GM12872 (cell line): ENCODE measurements around the gene TNIP3.

ENCODE experiments used
- CTCF ChIP-seq: IDR thresholded peaks from 3 replicates; pipeline ENCODE4 v1.5.1; 2011; ENCODE audit warnings: low read depth, mild to moderate bottlenecking, low read length, moderate library complexity; ENCODE audit not compliant: insufficient read depth

Gene TNIP3

GRCh38 chr4:121164291-121164690 lies at the start of gene TNIP3:
TNIP3 (minus strand) TSS chr4:121164321; CDS start chr4:121164125, 196 bp downstream.
- no peak for TF ChIP-seq CTCF

GRCh38 chr4:121212806-121213205 lies 48.7 kb upstream of the TNIP3 start:
- TF ChIP-seq CTCF: no peak

- TF ChIP-seq CTCF: no peak
Measured at GRCh38 chr4:121209171-121209570, 45.0 kb upstream of the TNIP3 start.

- no peak for TF ChIP-seq CTCF
Measured at GRCh38 chr4:121208244-121209007, 44.3 kb upstream of the TNIP3 start.

- TF ChIP-seq CTCF: no peak
Measured at GRCh38 chr4:121200795-121201472, 36.8 kb upstream of the TNIP3 start.

- peak; percentile 56 for TF ChIP-seq CTCF
Measured at GRCh38 chr4:121199742-121200561, 35.8 kb upstream of the TNIP3 start.

- no peak for TF ChIP-seq CTCF
Measured at GRCh38 chr4:121198251-121198650, 34.1 kb upstream of the TNIP3 start.
